ENCODE data around the gene NDUFV1. TPM values are rescaled to one million over a fixed set of nuclear protein-coding genes. Genes with fewer than 3 reads are reported as not detected.

The NDUFV1 gene
- total RNA-seq, 2 experiments from 2014 or later: 347 to 356 TPM

DNA sequence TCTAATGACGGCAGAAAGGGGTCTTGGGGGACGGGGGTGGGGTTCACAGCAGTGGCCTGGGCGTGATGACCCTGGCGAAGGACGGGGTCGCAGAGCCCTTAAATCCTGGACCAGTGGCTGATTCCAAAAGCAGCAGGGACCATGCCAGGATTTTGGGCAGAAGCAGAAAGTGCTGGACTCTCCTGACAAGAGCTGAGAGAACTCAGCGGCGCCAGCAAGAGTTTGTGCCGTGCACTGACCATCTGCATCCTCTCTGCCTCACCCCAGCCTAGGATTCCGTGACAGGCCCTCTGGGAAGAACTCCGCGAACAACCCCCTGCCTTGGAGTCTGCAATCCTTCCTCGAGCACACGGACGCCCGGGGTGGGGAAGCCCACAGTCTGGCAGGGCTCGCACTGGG, 644 bp upstream of the NDUFV1 start:
- CTCF ChIA-PET: no interaction called here
- peak overlapping the region; percentile 90 for H3K4me3 Mint-ChIP-seq
- peaks cover 17% of the 10 kb centered on the region for H3K4me1 Mint-ChIP-seq (ENCODE audit: low read depth)
- peak overlapping the region; percentile 71 for H3K27ac Mint-ChIP-seq
- no peak for DNase-seq
- no peaks in the 10 kb centered on the region for H3K9me3 Mint-ChIP-seq
- intact Hi-C loops (cut with micrococcal nuclease): loop anchor here (1.0 to 5.0 kb wide), 5 partner anchors 8 to 204 kb away; partner anchors contain the start of genes CDK2AP2, GSTP1, NUDT8 and PPP1CA
- peaks cover 15% of the 10 kb centered on the region for H3K36me3 Mint-ChIP-seq (ENCODE audit: low read depth)
- peaks cover 9% of the 10 kb centered on the region for H3K27me3 Mint-ChIP-seq (ENCODE audit: low read depth)

DNA sequence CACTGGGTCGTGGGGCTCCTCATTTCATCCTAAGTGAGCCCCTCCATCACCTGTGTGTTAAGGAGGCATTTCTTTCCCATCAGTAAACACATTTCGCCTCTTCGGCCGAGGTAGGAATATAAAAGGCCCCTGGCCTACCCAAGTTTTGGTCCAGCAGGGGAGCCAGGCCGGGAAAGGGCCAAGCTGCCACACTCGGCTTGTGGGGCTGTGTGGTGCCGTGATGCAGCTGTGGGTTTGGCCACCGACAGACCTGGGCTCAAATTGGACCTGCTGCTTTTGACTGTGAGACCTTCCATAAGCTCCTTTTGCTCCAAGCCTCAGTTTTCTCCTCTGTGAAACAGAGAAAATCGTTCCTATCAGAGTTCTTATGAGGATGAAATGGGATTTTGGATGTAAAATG, 771 bp downstream of the NDUFV1 start:
- DNase-seq: no peak
- H3K27ac Mint-ChIP-seq: peak overlapping the region; percentile 85
- intact Hi-C loops (cut with micrococcal nuclease): loop anchor here (5.0 kb wide), 1 partner anchor 205 kb away; the partner anchor contains the start of genes PPP1CA and TBC1D10C
- H3K9me3 Mint-ChIP-seq: no peaks in the 10 kb centered on the region
- peaks cover 5% of the 10 kb centered on the region for H3K27me3 Mint-ChIP-seq (ENCODE audit: low read depth)
- H3K36me3 Mint-ChIP-seq (ENCODE audit: low read depth): peaks cover 19% of the 10 kb centered on the region
- H3K4me3 Mint-ChIP-seq: peak overlapping the region; percentile 90
- H3K4me1 Mint-ChIP-seq (ENCODE audit: low read depth): peaks cover 18% of the 10 kb centered on the region
- CTCF ChIA-PET: interaction anchor here (0.9 kb wide), 1 partner anchor 22 kb away, joined by 3 read pairs; the partner anchor contains the start of gene NUDT8

DNA sequence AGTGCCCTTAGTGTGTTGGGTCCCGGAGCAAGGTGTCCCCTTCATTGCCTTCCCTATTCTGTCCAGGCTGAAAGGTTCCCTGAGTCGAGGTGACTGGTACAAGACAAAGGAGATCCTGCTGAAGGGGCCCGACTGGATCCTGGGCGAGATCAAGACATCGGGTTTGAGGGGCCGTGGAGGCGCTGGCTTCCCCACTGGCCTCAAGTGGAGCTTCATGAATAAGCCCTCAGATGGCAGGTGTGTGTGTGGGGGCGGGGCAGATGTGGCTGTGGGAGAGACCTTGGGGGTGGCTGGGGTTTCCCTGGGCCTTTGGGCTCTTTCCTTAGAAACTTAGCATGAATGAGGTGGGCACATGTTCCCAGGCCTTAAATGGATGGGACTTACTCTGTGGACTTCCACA, 1.8 kb downstream of the NDUFV1 start:
- intact Hi-C loops (cut with micrococcal nuclease): loop anchor here (5.0 kb wide), 1 partner anchor 206 kb away; the partner anchor contains the start of genes PPP1CA and TBC1D10C
- no peak overlapping the region for H3K27ac Mint-ChIP-seq

DNA sequence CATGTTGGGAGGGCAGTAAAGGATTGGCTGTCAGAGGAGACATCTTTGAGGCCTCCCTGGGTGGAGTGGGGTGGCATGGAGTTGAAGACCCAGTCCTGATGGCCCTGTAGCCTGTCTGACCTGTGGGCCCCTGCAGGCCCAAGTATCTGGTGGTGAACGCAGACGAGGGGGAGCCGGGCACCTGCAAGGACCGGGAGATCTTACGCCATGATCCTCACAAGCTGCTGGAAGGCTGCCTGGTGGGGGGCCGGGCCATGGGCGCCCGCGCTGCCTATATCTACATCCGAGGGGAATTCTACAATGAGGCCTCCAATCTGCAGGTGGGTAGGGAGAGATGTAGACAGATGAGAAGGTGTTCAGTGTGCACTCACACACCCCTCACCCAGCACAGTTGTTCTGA, 2.6 kb downstream of the NDUFV1 start:
- H3K36me3 Mint-ChIP-seq (ENCODE audit: low read depth): peaks cover 20% of the 10 kb centered on the region
- H3K27ac Mint-ChIP-seq: no peak overlapping the region
- H3K4me1 Mint-ChIP-seq (ENCODE audit: low read depth): peaks cover 32% of the 10 kb centered on the region
- no peaks in the 10 kb centered on the region for H3K27me3 Mint-ChIP-seq (ENCODE audit: low read depth)
- CTCF ChIA-PET: interaction anchor here (0.6 kb wide), 1 partner anchor 84 kb away, joined by 3 read pairs; no protein-coding TSS in a partner anchor
- intact Hi-C loops (cut with micrococcal nuclease): loop anchor here (5.0 kb wide), 1 partner anchor 207 kb away; the partner anchor contains the start of genes PPP1CA and TBC1D10C
- no peak for DNase-seq
- no peak overlapping the region for H3K4me3 Mint-ChIP-seq
- no peaks in the 10 kb centered on the region for H3K9me3 Mint-ChIP-seq

More for the DNA sequence above, 1.8 kb downstream of the NDUFV1 start:
- DNase-seq: no peak
- Mint-ChIP-seq H3K4me3 (peak overlapping the region; percentile 90), H3K36me3 (ENCODE audit: low read depth) (peaks cover 20% of the 10 kb centered on the region), H3K9me3 (no peaks in the 10 kb centered on the region), H3K27me3 (ENCODE audit: low read depth) (peaks cover 2% of the 10 kb centered on the region), H3K4me1 (ENCODE audit: low read depth) (peaks cover 25% of the 10 kb centered on the region)
- CTCF ChIA-PET: no interaction called here

DNA sequence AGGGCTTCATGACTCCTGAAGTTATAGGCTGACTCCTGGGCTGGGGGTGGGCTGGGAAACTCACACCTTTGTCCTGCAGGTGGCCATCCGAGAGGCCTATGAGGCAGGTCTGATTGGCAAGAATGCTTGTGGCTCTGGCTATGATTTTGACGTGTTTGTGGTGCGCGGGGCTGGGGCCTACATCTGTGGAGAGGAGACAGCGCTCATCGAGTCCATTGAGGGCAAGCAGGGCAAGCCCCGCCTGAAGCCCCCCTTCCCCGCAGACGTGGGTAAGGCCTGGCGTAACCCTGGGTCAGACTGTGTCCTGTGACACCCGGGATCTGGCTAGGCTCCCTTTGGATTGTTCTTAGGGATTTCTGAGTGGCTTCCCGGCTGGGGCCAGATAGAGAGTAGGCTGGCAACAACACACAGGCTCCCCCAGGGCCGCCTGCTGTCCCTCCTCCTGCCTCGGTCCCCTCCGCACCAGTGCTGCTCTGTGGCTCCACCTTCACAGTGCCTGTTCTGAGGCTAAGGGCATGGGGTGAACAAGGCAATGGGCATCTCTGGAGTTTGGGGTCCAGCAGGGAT, 3.6 kb downstream of the NDUFV1 start:
- intact Hi-C loops (cut with micrococcal nuclease): loop anchor here (10.0 kb wide), 1 partner anchor 424 kb away; the partner anchor contains the start of genes NDUFS8 and TCIRG1
- no peak for DNase-seq
- H3K4me1 Mint-ChIP-seq (ENCODE audit: low read depth): peaks cover 42% of the 10 kb centered on the region
- H3K4me3 Mint-ChIP-seq: no peak overlapping the region
- CTCF ChIA-PET: no interaction called here
- H3K27ac Mint-ChIP-seq: no peak overlapping the region
- H3K36me3 Mint-ChIP-seq (ENCODE audit: low read depth): peaks cover 20% of the 10 kb centered on the region
- H3K9me3 Mint-ChIP-seq: no peaks in the 10 kb centered on the region
- H3K27me3 Mint-ChIP-seq (ENCODE audit: low read depth): no peaks in the 10 kb centered on the region

DNA sequence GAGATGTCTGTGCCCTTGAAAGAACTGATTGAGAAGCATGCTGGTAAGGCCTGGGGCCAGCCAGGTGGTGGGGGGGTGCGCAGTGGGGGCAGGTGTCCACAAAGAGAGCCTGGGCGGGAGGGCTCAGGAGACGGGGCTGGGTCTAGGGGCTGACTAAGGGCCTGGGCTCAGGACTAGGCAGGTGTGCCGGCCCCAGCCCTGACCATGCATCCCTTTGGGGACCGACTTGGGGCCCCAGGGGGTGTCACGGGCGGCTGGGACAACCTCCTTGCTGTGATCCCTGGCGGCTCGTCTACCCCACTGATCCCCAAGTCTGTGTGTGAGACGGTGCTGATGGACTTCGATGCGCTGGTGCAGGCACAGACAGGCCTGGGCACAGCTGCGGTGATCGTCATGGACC, 4.4 kb downstream of the NDUFV1 start:
- DNase-seq: no peak
- Mint-ChIP-seq H3K4me1 (ENCODE audit: low read depth) (peaks cover 42% of the 10 kb centered on the region), H3K27me3 (ENCODE audit: low read depth) (no peaks in the 10 kb centered on the region), H3K36me3 (ENCODE audit: low read depth) (peaks cover 20% of the 10 kb centered on the region), H3K27ac (no peak overlapping the region), H3K9me3 (no peaks in the 10 kb centered on the region), H3K4me3 (no peak overlapping the region)
- CTCF ChIA-PET: no interaction called here
- intact Hi-C loops (cut with micrococcal nuclease): loop anchor here (10.0 kb wide), 1 partner anchor 424 kb away; the partner anchor contains the start of genes NDUFS8 and TCIRG1

DNA sequence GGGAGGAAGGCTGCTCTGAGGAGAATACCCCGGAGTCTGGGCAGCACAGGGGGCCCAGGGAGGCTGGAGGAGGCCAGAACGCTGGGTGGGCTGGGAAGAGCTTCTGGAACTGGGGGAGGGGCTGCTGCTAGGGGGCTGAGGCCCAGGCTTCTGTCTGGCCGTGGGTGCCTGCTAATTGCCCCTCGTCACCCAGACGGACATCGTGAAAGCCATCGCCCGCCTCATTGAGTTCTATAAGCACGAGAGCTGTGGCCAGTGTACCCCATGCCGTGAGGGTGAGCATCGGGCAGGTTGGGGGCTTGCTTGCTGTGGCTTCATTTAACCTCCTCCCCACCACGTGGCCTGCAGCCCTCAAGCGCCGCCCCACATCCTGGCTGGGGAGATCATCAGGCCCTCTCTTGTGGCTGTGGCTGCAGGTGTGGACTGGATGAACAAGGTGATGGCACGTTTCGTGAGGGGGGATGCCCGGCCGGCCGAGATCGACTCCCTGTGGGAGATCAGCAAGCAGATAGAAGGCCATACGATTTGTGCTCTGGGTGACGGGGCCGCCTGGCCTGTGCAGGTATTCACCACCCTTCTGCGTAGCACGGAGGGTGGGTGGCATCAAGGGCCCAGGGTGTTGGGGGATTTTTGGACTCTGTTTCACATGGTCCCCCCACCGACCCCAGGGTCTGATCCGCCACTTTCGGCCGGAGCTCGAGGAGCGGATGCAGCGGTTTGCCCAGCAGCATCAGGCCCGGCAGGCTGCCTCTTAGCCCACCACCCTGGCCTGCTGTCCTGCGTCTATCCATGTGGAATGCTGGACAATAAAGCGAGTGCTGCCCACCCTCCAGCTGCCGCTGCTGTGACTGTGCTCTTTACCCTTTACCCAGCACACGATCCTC, 5.2 kb downstream of the NDUFV1 start:
- H3K36me3 Mint-ChIP-seq (ENCODE audit: low read depth): peaks cover 20% of the 10 kb centered on the region
- H3K27me3 Mint-ChIP-seq (ENCODE audit: low read depth): no peaks in the 10 kb centered on the region
- H3K27ac Mint-ChIP-seq: peak overlapping the region; percentile 61
- peaks cover 42% of the 10 kb centered on the region for H3K4me1 Mint-ChIP-seq (ENCODE audit: low read depth)
- no peak overlapping the region for H3K4me3 Mint-ChIP-seq
- CTCF ChIA-PET: no interaction called here
- no peaks in the 10 kb centered on the region for H3K9me3 Mint-ChIP-seq
- intact Hi-C loops (cut with micrococcal nuclease): loop anchor here (10.0 kb wide), 1 partner anchor 423 kb away; the partner anchor contains the start of genes NDUFS8 and TCIRG1
- DNase-seq: no peak

DNA sequence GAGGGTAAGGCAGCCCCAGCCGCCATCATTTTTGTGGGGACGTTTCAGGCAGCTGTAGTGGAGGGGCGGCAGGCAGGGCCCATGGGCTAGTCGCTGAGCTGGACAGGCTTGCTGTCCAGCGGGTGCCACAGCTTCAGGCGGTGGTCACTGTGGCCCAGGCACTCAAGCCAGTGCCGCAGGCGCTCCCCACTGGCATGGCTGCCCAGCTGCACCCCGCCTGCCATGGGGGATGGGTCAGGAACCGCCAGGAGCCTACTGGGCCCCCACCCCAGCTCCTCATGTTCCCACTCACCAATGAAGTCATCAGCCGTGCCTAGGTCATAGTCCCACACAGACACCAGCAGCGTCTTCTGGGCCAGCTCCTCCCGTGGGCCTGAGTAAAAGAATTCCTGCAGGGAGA, 6.0 kb downstream of the NDUFV1 start:
- H3K4me3 Mint-ChIP-seq: no peak overlapping the region
- intact Hi-C loops (cut with micrococcal nuclease): loop anchor here (10.0 kb wide), 1 partner anchor 422 kb away; the partner anchor contains the start of genes NDUFS8 and TCIRG1
- DNase-seq: no peak
- H3K27ac Mint-ChIP-seq: peak overlapping the region; percentile 98
- H3K9me3 Mint-ChIP-seq: no peaks in the 10 kb centered on the region
- CTCF ChIA-PET: interaction anchor here (1.5 kb wide), 1 partner anchor 29 kb away, joined by 8 read pairs; the partner anchor contains the start of gene GSTP1
- H3K4me1 Mint-ChIP-seq (ENCODE audit: low read depth): peaks cover 36% of the 10 kb centered on the region
- no peaks in the 10 kb centered on the region for H3K27me3 Mint-ChIP-seq (ENCODE audit: low read depth)
- H3K36me3 Mint-ChIP-seq (ENCODE audit: low read depth): peaks cover 20% of the 10 kb centered on the region

DNA sequence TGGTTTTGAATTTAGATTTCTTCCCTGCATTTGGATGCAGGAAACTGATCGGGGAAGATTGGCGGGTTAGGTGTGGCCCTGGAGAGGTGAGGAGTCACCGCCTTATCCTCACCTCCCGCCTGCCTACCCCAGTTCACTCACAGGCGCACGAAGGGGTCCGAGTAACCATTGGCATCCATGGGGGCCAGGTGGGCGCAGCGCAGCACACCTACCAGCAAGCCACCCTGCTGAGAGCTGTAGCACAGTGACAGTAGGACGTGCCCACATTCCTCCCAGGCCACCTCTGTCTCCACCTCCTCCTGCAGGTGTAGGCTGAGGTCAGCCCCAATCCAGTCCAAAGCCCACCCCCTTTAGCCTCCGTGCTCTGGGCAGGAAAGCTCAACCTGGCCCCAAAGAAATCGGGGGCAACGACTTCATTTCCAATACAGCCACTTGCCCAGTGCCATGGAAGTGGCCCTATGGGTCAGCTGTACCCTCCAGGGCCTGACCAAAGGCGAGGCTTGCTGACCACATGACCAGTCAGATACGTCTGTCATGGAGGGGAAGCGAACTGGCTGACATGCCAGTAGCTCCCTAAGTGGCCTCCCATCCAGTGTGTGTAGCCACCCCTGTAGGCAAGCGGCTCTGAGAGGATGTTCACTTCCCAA, 6.7 kb downstream of the NDUFV1 start:
- Mint-ChIP-seq H3K36me3 (ENCODE audit: low read depth) (peaks cover 17% of the 10 kb centered on the region), H3K4me3 (peak overlapping the region; percentile 80), H3K4me1 (ENCODE audit: low read depth) (peaks cover 29% of the 10 kb centered on the region), H3K9me3 (no peaks in the 10 kb centered on the region), H3K27me3 (ENCODE audit: low read depth) (no peaks in the 10 kb centered on the region), H3K27ac (peak overlapping the region; percentile 98)
- CTCF ChIA-PET: interaction anchor here (1.0 to 6.0 kb wide), 6 partner anchors 13 to 42 kb away, joined by 3 to 46 read pairs (median 6); partner anchors contain the start of genes GSTP1 and NUDT8
- no peak for DNase-seq
- intact Hi-C loops (cut with micrococcal nuclease): loop anchor here (10.0 kb wide), 1 partner anchor 421 kb away; the partner anchor contains the start of genes NDUFS8 and TCIRG1

DNA sequence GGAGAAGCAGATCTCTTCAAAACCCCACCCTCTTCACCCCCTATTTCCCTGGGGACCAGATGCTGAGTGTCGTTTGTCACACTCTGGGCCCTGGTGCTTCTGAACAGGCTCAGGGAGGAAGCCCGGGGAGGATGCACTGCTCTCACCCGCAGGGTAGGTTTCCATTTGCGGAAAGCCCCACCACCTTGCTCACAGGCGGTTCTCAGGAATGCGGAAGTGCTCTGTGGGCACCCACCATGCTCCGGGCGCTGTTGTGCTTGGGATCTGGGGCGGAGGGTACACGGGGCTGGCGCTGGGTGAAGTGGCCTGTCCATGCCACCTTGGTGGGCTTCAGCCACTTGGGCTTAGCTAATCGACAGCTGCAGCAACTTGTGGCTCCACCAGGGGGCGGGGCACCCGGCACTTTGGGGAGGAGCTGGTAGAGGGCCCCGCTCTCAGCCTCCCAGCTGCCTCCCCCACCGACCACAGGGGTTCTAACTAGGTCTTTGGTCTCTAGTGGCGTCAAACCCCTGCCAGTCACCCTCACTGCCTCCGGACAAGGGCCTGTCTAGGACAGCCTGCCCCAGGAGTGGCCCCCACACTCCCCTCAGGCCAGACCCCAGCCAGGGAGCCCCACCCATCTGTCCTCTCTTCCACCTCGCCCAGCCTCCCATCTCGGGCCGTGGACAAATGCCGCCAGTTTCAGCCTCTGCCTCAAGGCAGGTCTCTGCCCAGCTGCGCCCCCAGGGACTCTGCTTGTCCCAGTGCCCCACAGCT, 7.4 kb downstream of the NDUFV1 start:
- H3K36me3 Mint-ChIP-seq (ENCODE audit: low read depth): peaks cover 11% of the 10 kb centered on the region
- DNase-seq: peak; percentile 93
- intact Hi-C loops (cut with micrococcal nuclease): loop anchor here (1.0 to 10.0 kb wide), 5 partner anchors 8 to 421 kb away; partner anchors contain the start of genes GSTP1, NDUFS8, NDUFV1 and TCIRG1
- no peaks in the 10 kb centered on the region for H3K27me3 Mint-ChIP-seq (ENCODE audit: low read depth)
- CTCF ChIA-PET: interaction anchor here (0.9 to 6.0 kb wide), 9 partner anchors 12 to 45 kb away, joined by 3 to 46 read pairs (median 6); partner anchors contain the start of genes GSTP1 and NUDT8
- H3K4me3 Mint-ChIP-seq: peak overlapping the region; percentile 80
- peaks cover 24% of the 10 kb centered on the region for H3K4me1 Mint-ChIP-seq (ENCODE audit: low read depth)
- peak overlapping the region; percentile 98 for H3K27ac Mint-ChIP-seq
- H3K9me3 Mint-ChIP-seq: no peaks in the 10 kb centered on the region

Measured in activated naive CD4-positive, alpha-beta T cell treated with anti-CD3 and anti-CD28 coated beads for 36 hours (primary cell).